KMS-11 (cell line): ENCODE results near the gene CPO.
"Not testable (repeated sequence)": the region's sequence is repeated elsewhere in the genome, so short reads cannot be mapped to it uniquely, and the experiment has no call there.

ENCODE experiments used
- H2AFZ ChIP-seq: fragments of 200-600 bp; sonication (generic); 2 replicates; pipeline ENCODE4 v1.6.1; 2016; ENCODE audit warnings: antibody characterized with exemption, mixed run types, low read depth
- H3K27ac ChIP-seq: fragments of 200-600 bp; sonication (generic); 2 replicates; pipeline ENCODE4 v1.6.1; 2016; ENCODE audit warnings: mild to moderate bottlenecking, mixed run types
- H3K27me3 ChIP-seq: fragments of 200-600 bp; sonication (generic); 2 replicates; pipeline ENCODE4 v1.6.1; 2017; ENCODE audit warnings: mild to moderate bottlenecking, low read depth, mixed run types, moderate library complexity; ENCODE audit not compliant: insufficient read depth
- H3K36me3 ChIP-seq: fragments of 200-600 bp; sonication (generic); 2 replicates; pipeline ENCODE4 v1.6.1; 2017; ENCODE audit warnings: mild to moderate bottlenecking, mixed run types; ENCODE audit not compliant: insufficient read depth
- H3K4me1 ChIP-seq: fragments of 200-600 bp; sonication (generic); 2 replicates; pipeline ENCODE4 v1.6.1; 2016; ENCODE audit warnings: mild to moderate bottlenecking, low read depth, mixed run types; ENCODE audit not compliant: poor library complexity, severe bottlenecking
- H3K4me2 ChIP-seq: fragments of 200-600 bp; sonication (generic); 2 replicates; pipeline ENCODE4 v1.7.0; 2016; ENCODE audit warnings: mild to moderate bottlenecking, mixed run types
- H3K4me3 ChIP-seq: fragments of 200-600 bp; sonication (generic); IDR thresholded peaks from 2 replicates; pipeline ENCODE4 v1.6.1; 2017; ENCODE audit warnings: low read depth, low read length, mixed read lengths; ENCODE audit not compliant: insufficient read depth
- H3K79me2 ChIP-seq: fragments of 200-600 bp; sonication (generic); 2 replicates; pipeline ENCODE4 v1.6.1; 2016; ENCODE audit warnings: low read depth, mixed run types; ENCODE audit not compliant: insufficient read depth
- H3K9ac ChIP-seq: fragments of 200-600 bp; sonication (generic); 2 replicates; pipeline ENCODE4 v1.6.1; 2016; ENCODE audit warnings: mild to moderate bottlenecking, mixed run types
- H4K20me1 ChIP-seq: fragments of 200-600 bp; sonication (generic); 2 replicates; pipeline ENCODE4 v1.6.1; 2016; ENCODE audit warnings: mild to moderate bottlenecking, mixed run types; ENCODE audit not compliant: insufficient read depth
- CTCF ChIP-seq: fragments of 200-600 bp; sonication (generic); conservative IDR thresholded peaks from 2 replicates; pipeline ENCODE4 v1.6.1; 2017; ENCODE audit warnings: low read depth, mild to moderate bottlenecking, antibody characterized with exemption, low read length, moderate library complexity, mixed read lengths

The CPO gene

DNA sequence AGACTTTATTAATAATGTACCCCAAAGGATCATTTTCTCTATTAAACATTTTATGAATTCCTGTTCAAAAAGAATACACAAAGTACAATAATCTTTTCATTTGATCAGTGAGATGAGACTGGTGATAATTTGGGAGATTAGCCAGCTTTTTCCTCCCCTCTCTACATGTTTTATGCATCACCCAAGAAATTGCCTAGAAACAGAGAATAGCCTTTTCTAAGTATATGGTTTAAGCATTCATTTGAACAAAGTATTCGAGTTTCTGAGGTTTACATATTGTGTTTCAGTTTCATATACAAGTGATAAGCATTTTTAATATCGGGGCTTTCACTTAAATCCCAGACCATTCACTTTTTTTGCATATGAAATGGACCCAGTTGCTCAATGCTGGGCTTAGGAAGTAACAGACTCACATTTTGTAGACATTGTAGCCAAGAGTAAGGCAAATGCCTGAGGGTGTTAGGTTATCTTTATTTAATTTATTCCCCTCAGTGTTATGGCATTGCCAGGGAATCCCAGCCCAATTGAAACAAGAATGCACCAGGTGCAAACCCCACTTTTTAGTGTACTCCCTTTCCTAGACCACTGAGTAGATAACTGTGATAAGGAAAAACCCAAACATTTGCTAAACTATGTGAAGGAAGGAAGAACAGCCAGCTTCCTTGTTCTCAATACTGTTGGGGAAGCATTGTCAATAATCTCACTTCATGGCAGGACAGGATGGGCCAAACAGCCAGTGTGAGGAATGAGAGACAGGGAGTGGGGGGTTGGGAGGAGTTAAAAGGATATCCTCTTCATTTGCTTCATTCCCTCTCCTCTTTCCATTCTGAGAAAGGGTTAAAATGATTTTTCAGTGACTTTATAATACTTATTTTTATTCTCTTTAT, 3.5 kb downstream of the CPO start:
- H3K79me2 ChIP-seq: no peaks in the 10 kb centered on the region
- no peak for TF ChIP-seq CTCF
- no peak overlapping the region for H3K27ac ChIP-seq

GRCh38 chr2:206953404-206953803, 14.1 kb downstream of the CPO start:
- not testable (repeated sequence) for H3K27ac ChIP-seq, H2AFZ ChIP-seq, H3K4me2 ChIP-seq, H3K36me3 ChIP-seq, H3K27me3 ChIP-seq, H4K20me1 ChIP-seq, H3K79me2 ChIP-seq, H3K4me3 ChIP-seq, H3K4me1 ChIP-seq, H3K9ac ChIP-seq

More for the DNA sequence above, 3.5 kb downstream of the CPO start:
- H3K27me3 ChIP-seq: no peaks in the 10 kb centered on the region
- H3K4me3 ChIP-seq: no peak overlapping the region
- H3K36me3 ChIP-seq: no peaks in the 10 kb centered on the region
- H3K4me2 ChIP-seq: no peak overlapping the region
- peaks cover 9% of the 10 kb centered on the region for H3K4me1 ChIP-seq
- H4K20me1 ChIP-seq: no peaks in the 10 kb centered on the region
- no peak overlapping the region for H3K9ac ChIP-seq
- H2AFZ ChIP-seq: no peak overlapping the region

DNA sequence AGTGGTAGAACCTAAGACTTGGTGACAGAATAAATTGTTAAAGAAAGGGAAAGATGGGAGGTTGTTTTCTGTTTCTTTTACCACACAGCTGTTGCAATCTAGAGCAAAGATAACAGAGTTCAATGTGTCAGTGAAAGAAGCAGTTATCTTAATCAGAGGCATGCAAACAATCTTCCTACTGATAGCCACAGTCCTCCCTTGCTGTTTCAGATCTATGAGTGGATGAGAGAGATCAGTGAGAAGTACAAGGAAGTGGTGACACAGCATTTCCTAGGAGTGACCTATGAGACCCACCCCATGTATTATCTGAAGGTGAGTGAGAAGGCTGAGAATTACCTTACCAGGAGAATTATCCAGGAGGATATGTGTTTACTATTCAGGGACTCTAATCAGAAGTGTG, 15.9 kb downstream of the CPO start:
- no peak overlapping the region for H3K27ac ChIP-seq
- H2AFZ ChIP-seq: no peak overlapping the region
- no peaks in the 10 kb centered on the region for H3K36me3 ChIP-seq
- no peak overlapping the region for H3K4me3 ChIP-seq
- no peaks in the 10 kb centered on the region for H3K4me1 ChIP-seq
- H3K27me3 ChIP-seq: no peaks in the 10 kb centered on the region
- H3K9ac ChIP-seq: no peak overlapping the region
- no peaks in the 10 kb centered on the region for H3K79me2 ChIP-seq
- no peak overlapping the region for H3K4me2 ChIP-seq
- no peaks in the 10 kb centered on the region for H4K20me1 ChIP-seq
- TF ChIP-seq CTCF: no peak

DNA sequence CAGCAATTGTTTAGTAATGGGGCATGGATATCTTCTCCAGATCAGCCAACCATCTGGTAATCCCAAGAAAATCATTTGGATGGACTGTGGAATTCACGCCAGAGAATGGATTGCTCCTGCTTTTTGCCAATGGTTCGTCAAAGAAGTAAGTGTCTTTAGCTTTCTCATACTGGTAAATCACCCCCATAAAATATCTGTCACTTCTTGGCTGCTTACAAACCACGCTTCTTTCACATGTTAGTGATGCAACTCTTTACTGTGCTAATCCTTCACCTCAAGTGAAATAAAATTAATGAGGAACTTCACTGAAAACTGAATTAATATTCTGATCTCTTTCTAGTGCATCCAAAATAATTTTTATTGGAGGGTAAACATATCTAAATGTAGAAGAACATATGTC, 18.9 kb downstream of the CPO start:
- no peaks in the 10 kb centered on the region for H3K4me1 ChIP-seq
- H3K4me2 ChIP-seq: no peak overlapping the region
- no peak overlapping the region for H3K9ac ChIP-seq
- no peaks in the 10 kb centered on the region for H3K27me3 ChIP-seq
- H3K36me3 ChIP-seq: no peaks in the 10 kb centered on the region
- no peak overlapping the region for H3K27ac ChIP-seq
- no peaks in the 10 kb centered on the region for H3K79me2 ChIP-seq
- no peaks in the 10 kb centered on the region for H4K20me1 ChIP-seq
- H3K4me3 ChIP-seq: no peak overlapping the region
- no peak overlapping the region for H2AFZ ChIP-seq
- TF ChIP-seq CTCF: no peak

GRCh38 chr2:206962966-206963365, 23.6 kb downstream of the CPO start:
- Histone ChIP-seq H3K4me2 (no peak overlapping the region), H3K36me3 (no peaks in the 10 kb centered on the region), H3K4me3 (no peak overlapping the region), H3K27me3 (no peaks in the 10 kb centered on the region), H2AFZ (no peak overlapping the region), H3K4me1 (no peaks in the 10 kb centered on the region), H4K20me1 (no peaks in the 10 kb centered on the region), H3K27ac (no peak overlapping the region), H3K79me2 (no peaks in the 10 kb centered on the region), H3K9ac (no peak overlapping the region)
- TF ChIP-seq CTCF: no peak
